SH-SY5Y (cell line): ENCODE data around the gene TBC1D9B.

Experiments used
- GATA2 ChIP-seq: IDR thresholded peaks from 2 replicates; pipeline ENCODE4 v1.6.1; 2011; ENCODE audit warnings: mild to moderate bottlenecking, low read depth, low read length
- GATA3 ChIP-seq: IDR thresholded peaks from 2 replicates; pipeline ENCODE4 v1.6.1; 2011; ENCODE audit warnings: low read depth, mild to moderate bottlenecking, low read length, moderate library complexity

Gene TBC1D9B

GRCh38 chr5:179915406-179915935 lies 7.8 kb upstream of the TBC1D9B start:
- no peak for TF ChIP-seq GATA2
- no peak for TF ChIP-seq GATA3

GRCh38 chr5:179914032-179914755 lies 6.5 kb upstream of the TBC1D9B start:
- no peak for TF ChIP-seq GATA2
- no peak for TF ChIP-seq GATA3

GRCh38 chr5:179913461-179913860 lies 5.8 kb upstream of the TBC1D9B start:
- TF ChIP-seq GATA3 = no peak
- no peak for TF ChIP-seq GATA2

GRCh38 chr5:179912951-179913350 lies 5.3 kb upstream of the TBC1D9B start:
- TF ChIP-seq GATA3 (no peak), GATA2 (no peak)

- TF ChIP-seq GATA2 = no peak
- no peak for TF ChIP-seq GATA3
Observed at GRCh38 chr5:179912386-179912785, 4.7 kb upstream of the TBC1D9B start.

- TF ChIP-seq GATA3 (no peak), GATA2 (no peak)
Observed at GRCh38 chr5:179909224-179909623, 1.5 kb upstream of the TBC1D9B start.

GRCh38 chr5:179908528-179908927 lies 831 bp upstream of the TBC1D9B start:
- no peak for TF ChIP-seq GATA3

GRCh38 chr5:179906795-179907555 lies 722 bp downstream of the TBC1D9B start:
- TF ChIP-seq GATA2 (no peak), GATA3 (no peak)

- TF ChIP-seq GATA3 = no peak
- no peak for TF ChIP-seq GATA2
Observed at GRCh38 chr5:179906294-179906794, 1.4 kb downstream of the TBC1D9B start.

- no peak for TF ChIP-seq GATA2
- TF ChIP-seq GATA3 = no peak
Observed at GRCh38 chr5:179905161-179905560, 2.5 kb downstream of the TBC1D9B start.

GRCh38 chr5:179904463-179905160 lies 3.1 kb downstream of the TBC1D9B start:
- no peak for TF ChIP-seq GATA3
- no peak for TF ChIP-seq GATA2

GRCh38 chr5:179902763-179903158 lies 4.9 kb downstream of the TBC1D9B start:
- no peak for TF ChIP-seq GATA2
- no peak for TF ChIP-seq GATA3

- TF ChIP-seq GATA3 (no peak), GATA2 (no peak)
Observed at GRCh38 chr5:179901915-179902762, 5.6 kb downstream of the TBC1D9B start.
